Measurements from ENCODE around the gene MYOM1.
"Not testable (repeated sequence)": the region's sequence is repeated elsewhere in the genome, so short reads cannot be mapped to it uniquely, and the experiment has no call there.

MYOM1 gene

GRCh38 chr18:3040881-3041280 is 178.9 kb downstream of the MYOM1 start:
- TF ChIP-seq, protein P1, sequence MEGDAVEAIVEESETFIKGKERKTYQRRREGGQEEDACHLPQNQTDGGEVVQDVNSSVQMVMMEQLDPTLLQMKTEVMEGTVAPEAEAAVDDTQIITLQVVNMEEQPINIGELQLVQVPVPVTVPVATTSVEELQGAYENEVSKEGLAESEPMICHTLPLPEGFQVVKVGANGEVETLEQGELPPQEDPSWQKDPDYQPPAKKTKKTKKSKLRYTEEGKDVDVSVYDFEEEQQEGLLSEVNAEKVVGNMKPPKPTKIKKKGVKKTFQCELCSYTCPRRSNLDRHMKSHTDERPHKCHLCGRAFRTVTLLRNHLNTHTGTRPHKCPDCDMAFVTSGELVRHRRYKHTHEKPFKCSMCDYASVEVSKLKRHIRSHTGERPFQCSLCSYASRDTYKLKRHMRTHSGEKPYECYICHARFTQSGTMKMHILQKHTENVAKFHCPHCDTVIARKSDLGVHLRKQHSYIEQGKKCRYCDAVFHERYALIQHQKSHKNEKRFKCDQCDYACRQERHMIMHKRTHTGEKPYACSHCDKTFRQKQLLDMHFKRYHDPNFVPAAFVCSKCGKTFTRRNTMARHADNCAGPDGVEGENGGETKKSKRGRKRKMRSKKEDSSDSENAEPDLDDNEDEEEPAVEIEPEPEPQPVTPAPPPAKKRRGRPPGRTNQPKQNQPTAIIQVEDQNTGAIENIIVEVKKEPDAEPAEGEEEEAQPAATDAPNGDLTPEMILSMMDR (conservative IDR thresholded peaks at IDR 0.05; ENCODE audit: low read depth, low read length): no peak
- no peak for DNase-seq (ENCODE audit: low read depth)
- no peak overlapping the region for H3K4me3 ChIP-seq (ENCODE audit: low read depth, low read length)

DNA sequence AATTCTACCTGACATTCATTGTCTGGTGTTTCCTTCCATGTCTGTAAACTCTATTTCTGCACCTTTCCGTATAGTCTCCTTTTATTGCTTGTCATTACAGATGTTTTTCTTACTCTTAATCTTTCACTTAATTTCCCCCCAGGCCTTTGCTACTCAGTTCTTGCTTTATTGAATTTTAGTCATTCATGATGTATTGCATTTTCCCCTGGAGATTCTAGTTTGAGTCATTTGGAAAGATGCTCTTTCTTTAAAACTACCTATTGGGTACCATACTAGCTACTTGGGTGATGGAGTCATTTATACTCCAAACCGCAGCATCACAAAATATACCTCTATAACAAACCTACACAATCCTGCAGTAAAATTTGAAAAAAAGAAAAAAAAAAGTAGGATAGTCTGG is 179.6 kb downstream of the MYOM1 start:
- no peak for DNase-seq (ENCODE audit: low read depth)
- TF ChIP-seq, protein P1 (conservative IDR thresholded peaks at IDR 0.05; ENCODE audit: low read depth, low read length): no peak
- no peak overlapping the region for H3K4me3 ChIP-seq (ENCODE audit: low read depth, low read length)

GRCh38 chr18:3037423-3037915 is 182.3 kb downstream of the MYOM1 start:
- DNase-seq (ENCODE audit: low read depth): peak; percentile 88
- H3K4me3 ChIP-seq (ENCODE audit: low read depth, low read length): no peak overlapping the region

DNA sequence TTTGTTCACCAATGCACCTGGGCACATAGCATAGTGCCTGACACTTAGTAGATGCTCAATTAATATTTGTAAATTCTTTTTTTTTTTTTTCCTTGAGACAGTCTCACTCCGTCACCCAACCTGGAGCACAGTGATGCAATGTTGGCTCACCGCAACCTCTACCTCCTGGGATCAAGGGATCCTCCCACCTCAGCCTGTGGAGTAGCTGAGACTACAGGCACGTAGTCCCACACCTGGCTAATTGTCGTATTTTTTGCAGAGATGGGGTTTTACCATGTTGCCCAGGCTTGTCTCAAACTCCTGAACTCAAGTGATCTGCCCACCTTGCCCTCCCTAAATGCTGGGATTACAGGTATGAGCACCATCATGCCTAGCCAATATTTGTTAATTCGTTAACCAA is 183.7 kb downstream of the MYOM1 start:
- DNase-seq (ENCODE audit: low read depth): no peak
- TF ChIP-seq, protein P1 (conservative IDR thresholded peaks at IDR 0.05; ENCODE audit: low read depth, low read length): no peak
- H3K4me3 ChIP-seq (ENCODE audit: low read depth, low read length): no peak overlapping the region

More at GRCh38 chr18:3037423-3037915, 182.3 kb downstream of the MYOM1 start:
- TF ChIP-seq, protein P1 (conservative IDR thresholded peaks at IDR 0.05; ENCODE audit: low read depth, low read length): no peak

GRCh38 chr18:3035635-3036034 is 184.1 kb downstream of the MYOM1 start:
- TF ChIP-seq, protein P1 (conservative IDR thresholded peaks at IDR 0.05; ENCODE audit: low read depth, low read length): no peak

GRCh38 chr18:3032721-3033120 is 187.0 kb downstream of the MYOM1 start:
- H3K4me3 ChIP-seq (ENCODE audit: low read depth, low read length): no peak overlapping the region
- TF ChIP-seq, protein P1 (conservative IDR thresholded peaks at IDR 0.05; ENCODE audit: low read depth, low read length): no peak
- no peak for DNase-seq (ENCODE audit: low read depth)

More at GRCh38 chr18:3035635-3036034, 184.1 kb downstream of the MYOM1 start:
- no peak for DNase-seq (ENCODE audit: low read depth)
- H3K4me3 ChIP-seq (ENCODE audit: low read depth, low read length): no peak overlapping the region

DNA sequence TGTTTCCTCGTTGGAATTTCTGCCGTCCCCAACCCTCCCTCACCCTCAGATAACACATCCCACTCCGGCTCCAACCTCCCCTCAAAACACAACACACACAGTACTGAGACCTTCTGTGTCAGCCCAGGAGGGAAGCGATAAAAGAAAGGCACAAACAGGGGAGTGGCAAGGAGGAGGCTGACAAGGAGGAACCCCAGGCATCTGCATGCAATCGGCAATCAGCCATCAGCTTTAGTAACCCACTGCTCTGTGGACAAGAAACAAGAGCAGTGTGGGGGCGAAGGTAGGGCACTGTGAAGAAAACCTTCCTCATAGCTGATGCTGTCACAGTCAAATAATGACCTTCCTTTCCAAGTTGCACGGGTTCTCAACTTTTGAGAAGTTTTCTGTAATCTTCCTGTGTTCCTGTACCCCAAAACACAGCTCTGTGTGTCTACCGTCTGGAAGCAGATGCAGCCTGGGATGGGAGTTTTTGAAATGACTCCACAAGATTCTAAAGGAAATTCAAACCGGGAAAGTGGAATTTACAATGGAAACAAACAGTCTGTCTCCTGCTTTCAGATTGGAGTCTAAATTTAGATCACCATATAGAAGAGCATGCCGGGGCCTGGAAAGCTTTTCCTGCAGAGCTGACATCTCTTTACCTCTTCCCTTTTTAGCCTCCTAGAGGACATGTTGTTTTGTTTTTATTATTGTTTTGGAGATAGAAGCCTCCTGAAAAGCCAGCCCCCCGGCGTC is 190.4 kb downstream of the MYOM1 start:
- peak; percentile 43 for DNase-seq (ENCODE audit: low read depth)
- TF ChIP-seq, protein P1 (conservative IDR thresholded peaks at IDR 0.05; ENCODE audit: low read depth, low read length): no peak
- H3K4me3 ChIP-seq (ENCODE audit: low read depth, low read length): no peak overlapping the region

GRCh38 chr18:3028115-3028514 is 191.7 kb downstream of the MYOM1 start:
- DNase-seq (ENCODE audit: low read depth); H3K4me3 ChIP-seq (ENCODE audit: low read depth, low read length): not testable (repeated sequence)

Measured in choroid plexus epithelial cell (primary cell).